Gastrocnemius medialis (tissue), 4 donors: Measurements from ENCODE around the gene ZNF783. TPM values are rescaled to one million over a fixed set of nuclear protein-coding genes. Genes with fewer than 3 reads are reported as not detected.

ENCODE experiments used
- ATAC-seq, 2 donors: fragments of 150-250 bp; one replicate each; pipeline ENCODE4 v1.9.1; 2016
- DNase-seq, 2 donors: peaks; one replicate each; pipeline ENCODE4 v3.0.0-alpha.2; 2019
- H3K27ac ChIP-seq, 4 donors: fragments of 200-600 bp; sonication (generic); 1 replicate in 1 of 4; 2 replicates in 3 of 4; pipeline ENCODE4 v1.5.1; 2016 to 2018; ENCODE audit warnings: mild to moderate bottlenecking in 2 of 4, moderate library complexity in 1 of 4
- H3K27me3 ChIP-seq, 3 donors: fragments of 200-600 bp; sonication (generic) in 2 of 3; 1 replicate in 1 of 3; 2 replicates in 2 of 3; pipeline versions ENCODE4 v1.5.1 to v1.6.0; 2016 to 2019; ENCODE audit warnings: mild to moderate bottlenecking in 1 of 3, moderate library complexity in 1 of 3
- H3K36me3 ChIP-seq, 2 donors: fragments of 200-600 bp; sonication (generic) in 1 of 2; one replicate each; pipeline ENCODE4 v1.5.1; 2017 to 2018
- H3K4me1 ChIP-seq, 2 donors: fragments of 200-600 bp; sonication (generic) in 1 of 2; one replicate each; pipeline ENCODE4 v1.5.1; 2016 to 2017; ENCODE audit warnings: mild to moderate bottlenecking in 2 of 2
- H3K4me3 ChIP-seq, 4 donors: fragments of 200-600 bp; sonication (generic) in 3 of 4; 1 replicate in 1 of 4; 2 replicates in 3 of 4; pipeline ENCODE4 v1.5.1; 2016 to 2019; ENCODE audit warnings: mild to moderate bottlenecking in 2 of 4
- H3K9me3 ChIP-seq, 3 donors: fragments of 200-600 bp; sonication (generic) in 2 of 3; 1 replicate in 1 of 3; 2 replicates in 2 of 3; pipeline ENCODE4 v1.5.1; 2016 to 2019
- POLR2A ChIP-seq, 2 donors: fragments of 450-650 bp; IDR thresholded peaks; one replicate each; pipeline ENCODE4 v1.6.1; 2017; ENCODE audit warnings: antibody characterized with exemption in 2 of 2, mild to moderate bottlenecking in 2 of 2, moderate library complexity in 2 of 2
- in situ Hi-C, 4 donors: fragments of 200-750 bp; cut with MboI; loops; one replicate each; pipeline versions ENCODE4 v1.15.0 to v1.8.0; 2017; ENCODE audit warnings: low sequenced_read_pairs in 4 of 4
- intact Hi-C: fragments of 100-400 bp; cut with DNase I; formaldehyde crosslinking; loops from one replicate; pipeline ENCODE4 v1.15.1; 2023; ENCODE audit warnings: low total_unique reads
- total RNA-seq, 4 donors: library from RNA; depleted of rRNA; stranded (reverse); fragments of >200 nt; gene quantifications; one replicate each; pipeline versions ENCODE4 v1.1.0 to v1.2.3, GENCODE V29; 2016
- TF ChIP-seq, protein P1 (sequence below), 5 experiments: fragments of 450-650 bp in 3 of 5; fragments of 200-600 bp in 2 of 5; sonication (generic) in 2 of 5; IDR thresholded peaks in 4 of 5; conservative IDR thresholded peaks in 1 of 5; 1 replicate in 4 of 5; 2 replicates in 1 of 5; pipeline ENCODE4 v1.5.1; 2016 to 2019; ENCODE audit warnings: antibody characterized with exemption in 5 of 5, mild to moderate bottlenecking in 3 of 5, moderate library complexity in 3 of 5

ZNF783 gene
- total RNA-seq, 4 donors from 2014 or later, result 3.4 to 7.1 (median 5.5) TPM

- Histone ChIP-seq H3K9me3 (no peaks in the 10 kb centered on the region), H3K4me3 (no peak overlapping the region), H3K36me3 (peaks cover 0 to 21% of the 10 kb centered on the region in 2 donors), H3K27me3 (no peaks in the 10 kb centered on the region), H3K27ac (no peak overlapping the region), H3K4me1 (no peaks in the 10 kb centered on the region)
- in situ Hi-C loops (no loop called here), intact Hi-C loops (no loop called here)
- TF ChIP-seq, protein P1, sequence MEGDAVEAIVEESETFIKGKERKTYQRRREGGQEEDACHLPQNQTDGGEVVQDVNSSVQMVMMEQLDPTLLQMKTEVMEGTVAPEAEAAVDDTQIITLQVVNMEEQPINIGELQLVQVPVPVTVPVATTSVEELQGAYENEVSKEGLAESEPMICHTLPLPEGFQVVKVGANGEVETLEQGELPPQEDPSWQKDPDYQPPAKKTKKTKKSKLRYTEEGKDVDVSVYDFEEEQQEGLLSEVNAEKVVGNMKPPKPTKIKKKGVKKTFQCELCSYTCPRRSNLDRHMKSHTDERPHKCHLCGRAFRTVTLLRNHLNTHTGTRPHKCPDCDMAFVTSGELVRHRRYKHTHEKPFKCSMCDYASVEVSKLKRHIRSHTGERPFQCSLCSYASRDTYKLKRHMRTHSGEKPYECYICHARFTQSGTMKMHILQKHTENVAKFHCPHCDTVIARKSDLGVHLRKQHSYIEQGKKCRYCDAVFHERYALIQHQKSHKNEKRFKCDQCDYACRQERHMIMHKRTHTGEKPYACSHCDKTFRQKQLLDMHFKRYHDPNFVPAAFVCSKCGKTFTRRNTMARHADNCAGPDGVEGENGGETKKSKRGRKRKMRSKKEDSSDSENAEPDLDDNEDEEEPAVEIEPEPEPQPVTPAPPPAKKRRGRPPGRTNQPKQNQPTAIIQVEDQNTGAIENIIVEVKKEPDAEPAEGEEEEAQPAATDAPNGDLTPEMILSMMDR (IDR thresholded peaks at IDR 0.05 in 4 of 5, conservative IDR thresholded peaks at IDR 0.05 in 1 of 5), result no peak
- TF ChIP-seq POLR2A (IDR thresholded peaks at IDR 0.05), result no peak
- ATAC-seq, result no peak
- no peak for DNase-seq
Observed at GRCh38 chr7:149296368-149296767, 34.4 kb downstream of the ZNF783 start.

DNA sequence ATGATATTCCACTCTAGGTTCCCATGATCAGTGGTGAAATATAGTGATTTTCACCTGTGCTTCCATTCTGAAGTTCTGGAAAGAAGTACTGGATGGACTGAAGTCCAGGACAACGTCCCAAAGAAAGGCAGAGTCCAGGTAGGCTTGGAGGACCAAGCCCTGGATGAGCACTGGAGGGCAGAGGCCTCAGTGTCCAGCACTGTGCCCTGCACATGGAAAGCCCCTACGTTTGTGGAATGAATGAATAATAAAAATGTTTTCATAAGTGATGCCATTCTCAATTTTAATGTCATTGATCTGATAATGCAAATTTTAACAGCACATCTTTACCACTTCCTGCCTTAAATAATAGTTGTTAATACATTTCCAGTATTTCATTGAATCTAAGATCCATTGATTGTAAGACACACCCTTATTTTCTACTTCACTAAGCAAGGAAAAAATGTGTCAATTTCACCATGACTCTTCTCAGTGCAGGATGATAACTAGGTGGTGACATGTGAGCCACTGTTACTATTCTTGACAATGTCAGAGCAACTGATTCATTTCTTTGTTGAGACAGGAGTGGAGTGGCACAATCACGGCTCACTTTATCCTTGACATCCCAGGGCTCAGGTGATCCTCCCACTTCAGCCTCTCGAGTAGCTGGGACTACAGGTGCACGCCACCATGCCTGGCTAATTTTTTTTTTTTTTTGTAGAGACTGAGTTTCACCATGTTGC is 35.2 kb downstream of the ZNF783 start:
- Histone ChIP-seq H3K4me3 (no peak overlapping the region), H3K9me3 (no peaks in the 10 kb centered on the region), H3K36me3 (peaks cover 0 to 21% of the 10 kb centered on the region in 2 donors), H3K4me1 (no peaks in the 10 kb centered on the region), H3K27me3 (no peaks in the 10 kb centered on the region), H3K27ac (no peak overlapping the region)
- intact Hi-C loops, result no loop called here
- ATAC-seq, result no peak
- no peak for TF ChIP-seq POLR2A (IDR thresholded peaks at IDR 0.05)
- TF ChIP-seq, protein P1 (IDR thresholded peaks at IDR 0.05 in 4 of 5, conservative IDR thresholded peaks at IDR 0.05 in 1 of 5), result no peak
- in situ Hi-C loops, result no loop called here
- no peak for DNase-seq

DNA sequence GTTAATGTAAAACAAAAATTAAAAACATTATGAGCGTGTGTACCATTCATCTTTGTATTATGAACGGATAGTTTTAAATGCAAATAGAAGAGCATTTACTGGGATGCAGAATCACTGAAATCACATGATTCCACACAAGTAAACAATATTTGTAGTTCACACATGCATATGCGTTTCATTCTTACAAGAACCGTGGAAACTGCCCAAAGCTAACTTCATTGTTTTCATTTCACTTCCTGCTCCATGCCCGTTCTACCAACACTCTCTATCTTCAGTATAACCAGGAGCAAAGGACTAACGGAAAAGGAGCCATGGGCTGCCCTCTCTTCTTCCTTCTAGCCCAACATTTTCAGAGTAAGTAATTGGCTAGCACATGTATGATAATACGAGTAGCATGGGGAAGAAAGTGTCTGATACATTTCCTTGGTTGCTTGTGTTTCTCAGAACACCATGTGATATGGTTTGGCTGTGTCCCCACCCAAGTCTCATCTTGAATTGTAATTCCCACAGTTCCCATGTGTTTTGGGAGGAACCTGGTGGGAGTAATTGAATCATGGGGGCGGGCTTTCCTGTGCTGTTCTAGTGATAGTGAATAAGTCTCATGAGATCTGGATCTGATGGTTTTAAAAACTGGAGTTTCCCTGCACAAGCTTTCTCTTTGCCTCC is 38.8 kb downstream of the ZNF783 start:
- Histone ChIP-seq H3K4me1 (no peaks in the 10 kb centered on the region), H3K27me3 (no peaks in the 10 kb centered on the region), H3K27ac (no peak overlapping the region), H3K4me3 (no peak overlapping the region), H3K9me3 (no peaks in the 10 kb centered on the region), H3K36me3 (no peaks in the 10 kb centered on the region)
- intact Hi-C loops, result no loop called here
- TF ChIP-seq POLR2A (IDR thresholded peaks at IDR 0.05), result no peak
- TF ChIP-seq, protein P1 (IDR thresholded peaks at IDR 0.05 in 4 of 5, conservative IDR thresholded peaks at IDR 0.05 in 1 of 5), result no peak
- ATAC-seq (no peak), DNase-seq (no peak)
- in situ Hi-C loops, result no loop called here

DNA sequence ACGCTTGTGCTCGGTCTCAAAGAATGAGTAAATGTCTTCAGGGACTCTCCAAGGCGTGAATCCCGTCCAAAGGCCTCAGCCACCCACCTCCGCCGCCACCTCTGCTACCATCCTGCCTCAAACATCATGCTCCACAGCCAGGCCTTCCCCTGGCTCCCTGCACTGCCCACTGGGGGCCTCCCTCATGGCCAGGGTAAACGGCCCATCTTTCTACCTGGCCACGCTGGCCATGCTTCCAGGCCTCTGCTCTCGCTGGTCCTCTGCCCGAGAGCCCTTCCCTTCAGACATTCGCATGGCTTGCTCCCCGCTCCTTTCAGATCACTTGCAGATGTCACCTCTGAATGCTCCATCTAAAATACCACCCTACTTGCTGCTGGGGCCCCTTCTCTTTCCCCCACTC is 40.2 kb downstream of the ZNF783 start:
- ATAC-seq (no peak), DNase-seq (no peak)
- in situ Hi-C loops (no loop called here), intact Hi-C loops (no loop called here)
- H3K36me3 ChIP-seq, result no peaks in the 10 kb centered on the region
- no peaks in the 10 kb centered on the region for H3K4me1 ChIP-seq
- no peaks in the 10 kb centered on the region for H3K9me3 ChIP-seq
- no peaks in the 10 kb centered on the region for H3K27me3 ChIP-seq
- TF ChIP-seq POLR2A (IDR thresholded peaks at IDR 0.05), result no peak
- TF ChIP-seq, protein P1 (IDR thresholded peaks at IDR 0.05 in 4 of 5, conservative IDR thresholded peaks at IDR 0.05 in 1 of 5), result no peak
- no peak overlapping the region for H3K4me3 ChIP-seq
- H3K27ac ChIP-seq, result no peak overlapping the region
